IPS DF 6.9 (cell line): ENCODE measurements around the gene GRAMD1A.
A peak's percentile ranks its signal among the peaks of the same experiment; 100 is the strongest.
"Not testable (repeated sequence)": the region's sequence is repeated elsewhere in the genome, so short reads cannot be mapped to it uniquely, and the experiment has no call there.

Experiments used
- DNase-seq: peaks from one replicate; pipeline ENCODE4 v3.0.0-alpha.2; 2013; ENCODE audit warnings: low read depth, low spot score
- H3K27ac ChIP-seq: one replicate; pipeline ENCODE4 v1.5.1; 2013; ENCODE audit warnings: low read length, control low read depth
- H3K27me3 ChIP-seq: 2 replicates; pipeline ENCODE4 v1.6.1; 2013; ENCODE audit warnings: mild to moderate bottlenecking, low read length; ENCODE audit not compliant: control insufficient read depth, insufficient read depth
- H3K36me3 ChIP-seq: 2 replicates; pipeline ENCODE4 v1.6.1; 2013; ENCODE audit warnings: low read length; ENCODE audit not compliant: control insufficient read depth, insufficient read depth
- H3K4me1 ChIP-seq: 2 replicates; pipeline ENCODE4 v1.6.1; 2013; ENCODE audit warnings: low read length; ENCODE audit not compliant: control insufficient read depth, insufficient read depth
- H3K4me3 ChIP-seq: 2 replicates; pipeline ENCODE4 v1.5.1; 2013; ENCODE audit warnings: mild to moderate bottlenecking, low read length
- H3K9me3 ChIP-seq: 2 replicates; pipeline ENCODE4 v1.6.1; 2013; ENCODE audit warnings: low read length, inconsistent platforms; ENCODE audit not compliant: control insufficient read depth, insufficient read depth
- WGBS: extraction: QIAGEN DNeasy Blood & Tissue Kit; methylation state at CpG from one replicate; pipeline ENCODE4 v1.1.7; 2013; ENCODE audit warnings: mixed read lengths, missing lambda C conversion rate; ENCODE audit not compliant: insufficient read length, insufficient coverage; 5-methylcytosine and 5-hydroxymethylcytosine counted together

GRAMD1A gene

GRCh38 chr19:34994286-34994642, 5.9 kb upstream of the GRAMD1A start:
- no peak for DNase-seq
- H3K27ac ChIP-seq = no peak overlapping the region
- no CpG with 5 or more reads among the region's 9 CpGs for WGBS

GRCh38 chr19:34994643-34995541, 5.2 kb upstream of the GRAMD1A start:
- WGBS = no CpG with 5 or more reads among the region's 17 CpGs
- no peak for DNase-seq

More at GRCh38 chr19:34994286-34994642, 5.9 kb upstream of the GRAMD1A start:
- Histone ChIP-seq H3K4me1 (0 out of 2 replicates have a peak, but pooled peaks cover 2% of the 10 kb centered on the region), H3K27me3 (no peaks in the 10 kb centered on the region), H3K36me3 (no peaks in the 10 kb centered on the region), H3K9me3 (no peaks in the 10 kb centered on the region), H3K4me3 (no peak overlapping the region)

DNA sequence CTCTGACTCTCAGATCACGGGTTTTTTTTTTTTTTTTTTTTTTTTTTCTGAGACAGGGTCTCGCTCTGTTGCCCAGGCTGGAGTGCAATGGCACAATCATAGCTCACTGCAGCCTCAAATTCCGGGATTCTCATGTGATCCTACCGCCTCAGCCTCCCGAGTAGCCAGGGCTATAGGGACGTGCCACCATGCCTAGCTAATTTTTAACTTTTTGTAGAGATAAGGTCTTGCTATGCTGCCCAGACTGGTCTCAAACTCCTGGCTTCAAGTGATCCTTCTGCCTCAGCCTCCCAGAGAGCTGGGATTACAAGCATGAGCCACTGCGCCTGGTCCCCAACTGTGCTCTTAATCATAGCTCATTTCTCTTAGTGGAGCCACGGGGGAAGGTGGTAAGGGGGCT, 4.6 kb upstream of the GRAMD1A start:
- no peak for DNase-seq
- H3K4me1 ChIP-seq = 0 out of 2 replicates have a peak, but pooled peaks cover 2% of the 10 kb centered on the region
- WGBS = no CpG with 5 or more reads among the region's 8 CpGs

More at GRCh38 chr19:34994643-34995541, 5.2 kb upstream of the GRAMD1A start:
- H3K36me3 ChIP-seq = no peaks in the 10 kb centered on the region
- H3K9me3 ChIP-seq = no peaks in the 10 kb centered on the region
- no peak overlapping the region for H3K4me3 ChIP-seq
- H3K4me1 ChIP-seq = 0 out of 2 replicates have a peak, but pooled peaks cover 2% of the 10 kb centered on the region
- H3K27me3 ChIP-seq = no peaks in the 10 kb centered on the region
- no peak overlapping the region for H3K27ac ChIP-seq

GRCh38 chr19:34997071-34997617, 3.0 kb upstream of the GRAMD1A start:
- H3K4me3 ChIP-seq = no peak overlapping the region
- no peaks in the 10 kb centered on the region for H3K27me3 ChIP-seq
- H3K9me3 ChIP-seq = no peaks in the 10 kb centered on the region
- WGBS = no CpG with 5 or more reads among the region's 8 CpGs
- DNase-seq = no peak
- H3K27ac ChIP-seq = no peak overlapping the region
- no peaks in the 10 kb centered on the region for H3K36me3 ChIP-seq
- 0 out of 2 replicates have a peak, but pooled peaks cover 2% of the 10 kb centered on the region for H3K4me1 ChIP-seq

More for the DNA sequence above, 4.6 kb upstream of the GRAMD1A start:
- no peaks in the 10 kb centered on the region for H3K27me3 ChIP-seq
- H3K36me3 ChIP-seq = no peaks in the 10 kb centered on the region
- no peak overlapping the region for H3K27ac ChIP-seq
- no peaks in the 10 kb centered on the region for H3K9me3 ChIP-seq
- no peak overlapping the region for H3K4me3 ChIP-seq

GRCh38 chr19:34998224-34998623, 1.9 kb upstream of the GRAMD1A start:
- no CpG with 5 or more reads among the region's 7 CpGs for WGBS
- H3K4me1 ChIP-seq, H3K27ac ChIP-seq, H3K36me3 ChIP-seq, H3K4me3 ChIP-seq, DNase-seq, H3K9me3 ChIP-seq, H3K27me3 ChIP-seq: not testable (repeated sequence)

GRCh38 chr19:34998777-34999497, 1.2 kb upstream of the GRAMD1A start:
- Histone ChIP-seq H3K27ac (peak overlapping the region; percentile 63), H3K36me3 (no peaks in the 10 kb centered on the region), H3K27me3 (no peaks in the 10 kb centered on the region), H3K9me3 (no peaks in the 10 kb centered on the region), H3K4me3 (peak overlapping the region; percentile 80; the same call in 1 of the 2 replicates), H3K4me1 (peaks cover 8% of the 10 kb centered on the region; the same call in 1 of the 2 replicates)
- DNase-seq = no peak
- WGBS = no CpG with 5 or more reads among the region's 13 CpGs

GRCh38 chr19:35000338-35000646, 169 bp downstream of the GRAMD1A start:
- Histone ChIP-seq H3K9me3 (no peaks in the 10 kb centered on the region), H3K27me3 (no peaks in the 10 kb centered on the region), H3K27ac (no peak overlapping the region), H3K4me3 (peak overlapping the region; percentile 80; the same call in 1 of the 2 replicates), H3K4me1 (peaks cover 6% of the 10 kb centered on the region; the same call in 1 of the 2 replicates), H3K36me3 (no peaks in the 10 kb centered on the region)
- WGBS = no CpG with 5 or more reads among the region's 37 CpGs
- DNase-seq = no peak

DNA sequence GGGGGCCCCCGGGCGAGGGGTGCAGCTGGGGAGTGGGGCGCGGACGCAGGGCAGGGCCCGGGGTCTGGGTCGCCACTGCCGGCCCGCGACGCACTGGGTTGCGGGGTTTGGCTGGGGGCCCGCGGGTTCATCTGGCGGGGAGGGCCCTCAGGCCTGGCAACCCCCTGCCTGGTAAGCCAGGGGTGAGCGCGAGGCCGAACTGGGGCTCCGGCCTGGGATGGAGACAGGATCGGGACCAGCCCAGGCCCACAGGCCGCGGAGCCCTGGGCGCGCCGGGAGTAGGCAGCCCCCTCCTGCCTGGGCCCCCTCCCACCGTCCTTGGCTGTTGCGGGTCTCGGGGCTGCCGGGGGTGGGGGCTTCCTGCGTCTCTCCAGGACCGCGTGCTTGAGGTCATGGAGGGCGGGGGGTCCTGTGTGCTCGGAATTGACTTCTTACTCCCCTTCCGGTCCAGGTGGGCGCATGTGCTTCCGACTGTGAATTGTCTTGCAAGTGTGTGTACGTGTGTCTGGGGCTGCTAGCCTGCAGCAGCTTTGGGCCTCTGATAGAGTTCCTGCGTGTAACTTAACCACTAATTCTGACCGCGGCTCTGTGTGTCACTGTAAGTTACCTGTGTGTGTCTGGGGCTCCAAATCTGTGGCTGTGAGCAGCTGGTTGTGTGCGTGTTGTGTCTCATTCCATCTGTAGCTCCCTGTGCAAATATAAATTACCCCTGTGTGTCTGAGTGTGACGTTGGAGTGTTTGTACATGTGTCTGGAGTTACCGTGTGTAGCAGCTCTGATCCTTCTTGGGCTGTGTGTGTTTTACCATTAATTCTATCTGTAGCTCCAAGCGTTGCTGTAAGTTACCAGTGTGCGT, 751 bp downstream of the GRAMD1A start:
- peaks cover 3% of the 10 kb centered on the region; the same call in 1 of the 2 replicates for H3K36me3 ChIP-seq
- H3K4me1 ChIP-seq = peaks cover 6% of the 10 kb centered on the region; the same call in 1 of the 2 replicates
- WGBS = no CpG with 5 or more reads among the region's 46 CpGs
- no peak for DNase-seq
- no peaks in the 10 kb centered on the region for H3K27me3 ChIP-seq
- H3K27ac ChIP-seq = no peak overlapping the region
- H3K4me3 ChIP-seq = peak overlapping the region; percentile 80
- H3K9me3 ChIP-seq = no peaks in the 10 kb centered on the region

DNA sequence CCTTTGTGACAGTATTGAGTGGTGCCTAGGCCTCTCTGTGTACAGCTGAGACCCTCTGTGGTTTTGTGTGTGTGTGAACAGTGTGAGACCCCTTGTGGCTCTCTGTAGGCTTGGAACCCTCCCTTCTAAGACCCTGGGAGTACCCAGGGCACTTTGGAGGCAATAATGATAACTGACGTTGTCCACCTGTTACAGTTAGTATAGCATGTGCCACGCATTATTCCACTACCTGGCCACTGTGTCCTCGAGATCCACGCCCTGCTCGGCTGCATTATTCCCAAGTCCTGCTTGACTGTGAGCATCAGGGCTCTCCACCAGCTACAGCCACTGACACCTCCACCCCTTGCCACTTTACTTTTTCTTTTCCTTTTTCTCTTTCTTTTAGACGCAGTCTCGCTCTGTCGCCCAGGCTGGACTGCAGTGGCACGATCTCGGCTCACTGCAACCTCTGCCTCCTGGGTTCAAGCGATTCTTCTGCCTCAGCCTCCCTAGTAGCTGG, 2.0 kb downstream of the GRAMD1A start:
- Histone ChIP-seq H3K27ac (no peak overlapping the region), H3K9me3 (no peaks in the 10 kb centered on the region), H3K36me3 (peaks cover 7% of the 10 kb centered on the region; the same call in 1 of the 2 replicates), H3K27me3 (no peaks in the 10 kb centered on the region), H3K4me3 (no peak overlapping the region), H3K4me1 (peaks cover 6% of the 10 kb centered on the region; the same call in 1 of the 2 replicates)
- no CpG with 5 or more reads among the region's 11 CpGs for WGBS
- DNase-seq = no peak
